ENCODE results near the gene RXRA. TPM values are rescaled to one million over a fixed set of nuclear protein-coding genes. Genes with fewer than 3 reads are reported as not detected.

The RXRA gene
- total and polyA plus RNA-seq, 4 donors: 41.5 to 116 (median 74.1) TPM

DNA sequence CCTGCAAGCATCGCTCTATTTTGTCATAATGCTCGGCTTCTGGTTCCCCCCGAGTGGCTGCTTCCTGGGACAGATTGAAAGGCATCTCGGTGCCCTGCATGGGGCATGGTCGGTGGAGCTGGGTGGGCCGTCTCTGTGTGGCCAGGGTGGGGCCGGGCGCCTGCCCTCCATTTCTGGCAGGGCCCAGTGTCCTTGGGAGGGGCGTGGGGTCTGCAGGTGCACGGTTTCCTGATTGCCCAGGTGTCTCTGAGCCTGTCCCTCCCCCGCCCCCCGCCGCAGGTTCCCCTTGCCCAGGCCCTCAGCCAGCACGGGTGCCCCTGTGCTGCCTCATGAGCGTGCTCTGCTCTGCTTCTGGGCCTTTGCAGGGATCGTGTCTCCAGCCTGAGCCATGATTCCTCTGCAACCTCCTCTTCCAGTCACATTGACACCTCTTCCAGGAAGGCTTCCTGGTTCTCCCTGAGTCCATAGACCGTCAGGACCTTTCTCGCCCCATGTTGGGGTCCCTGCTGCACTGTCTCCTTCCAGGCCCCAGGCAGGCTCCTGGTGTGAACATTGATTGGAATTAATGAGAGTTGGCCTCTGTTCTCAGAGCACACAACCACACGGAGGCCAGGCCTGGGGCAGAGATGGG, 90.2 kb downstream of the RXRA start:
- H3K36me3 ChIP-seq (ENCODE audit: control insufficient read depth in 4 of 4, insufficient read depth in 3 of 4, low read depth in 1 of 4, low read length in 3 of 4): peaks cover 18 to 50% (median 35%) of the 10 kb centered on the region in 4 donors
- H3K4me1 ChIP-seq (ENCODE audit: control insufficient read depth in 4 of 4, insufficient read depth in 4 of 4, low read length in 3 of 4): peaks cover 14 to 96% (median 71%) of the 10 kb centered on the region in 4 donors
- WGBS: 80% methylated on average over 19 of the region's 19 CpGs

DNA sequence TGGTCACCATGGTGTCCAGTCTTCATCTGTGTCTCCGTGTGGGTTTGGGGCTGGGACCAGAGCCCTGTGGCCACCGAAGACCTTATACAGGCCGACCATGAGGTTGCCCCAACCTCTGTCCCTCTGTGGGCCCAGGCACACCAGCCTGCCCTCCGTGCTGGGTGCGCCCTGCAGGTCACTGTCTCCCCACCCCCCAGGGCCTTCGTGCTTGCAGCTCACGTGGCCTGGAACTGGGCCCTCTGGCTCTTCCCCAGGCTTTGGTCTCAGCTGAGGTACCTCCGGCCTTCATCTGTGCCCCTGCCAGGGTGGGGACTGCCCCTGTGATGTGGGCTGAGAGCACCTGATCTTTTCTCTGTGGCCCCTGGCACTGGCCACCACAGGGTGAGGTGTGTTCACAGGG, 92.1 kb downstream of the RXRA start:
- Histone ChIP-seq H3K4me1 (ENCODE audit: control insufficient read depth in 4 of 4, insufficient read depth in 4 of 4, low read length in 3 of 4) (peaks cover 7 to 92% (median 64%) of the 10 kb centered on the region in 4 donors), H3K9me3 (ENCODE audit: control insufficient read depth in 4 of 4, low read length in 3 of 4) (no peaks in the 10 kb centered on the region), H3K36me3 (ENCODE audit: control insufficient read depth in 4 of 4, insufficient read depth in 3 of 4, low read depth in 1 of 4, low read length in 3 of 4) (peaks cover 20 to 50% (median 36%) of the 10 kb centered on the region in 4 donors), H3K27ac (ENCODE audit: low read depth in 1 of 2, low read length in 2 of 2) (peak overlapping the region; percentile 44 to 72), H3K4me3 (ENCODE audit: low read depth in 1 of 3, low read length in 3 of 3) (no peak overlapping the region), H3K27me3 (ENCODE audit: control insufficient read depth in 4 of 4, insufficient read depth in 4 of 4, low read length in 3 of 4) (no peaks in the 10 kb centered on the region), H3K9ac (ENCODE audit: low read depth in 1 of 2, low read length in 2 of 2) (no peak overlapping the region)
- no peak for DNase-seq (ENCODE audit: low spot score)
- 29% methylated on average over 8 of the region's 8 CpGs for WGBS
- TF ChIP-seq NR2F2 (IDR thresholded peaks at IDR 0.05): peak; percentile 29
- TF ChIP-seq GABPA (IDR thresholded peaks at IDR 0.05 in 1 of 2, conservative IDR thresholded peaks at IDR 0.05 in 1 of 2): peak in 1 of 2 donors; percentile 32
- peak; percentile 53 to 54 for TF ChIP-seq RAD21 (IDR thresholded peaks at IDR 0.05)
- no peak for TF ChIP-seq YY1 (IDR thresholded peaks at IDR 0.05)
- TF ChIP-seq SP1 (IDR thresholded peaks at IDR 0.05): peak; percentile 53
- TF ChIP-seq, protein P1, sequence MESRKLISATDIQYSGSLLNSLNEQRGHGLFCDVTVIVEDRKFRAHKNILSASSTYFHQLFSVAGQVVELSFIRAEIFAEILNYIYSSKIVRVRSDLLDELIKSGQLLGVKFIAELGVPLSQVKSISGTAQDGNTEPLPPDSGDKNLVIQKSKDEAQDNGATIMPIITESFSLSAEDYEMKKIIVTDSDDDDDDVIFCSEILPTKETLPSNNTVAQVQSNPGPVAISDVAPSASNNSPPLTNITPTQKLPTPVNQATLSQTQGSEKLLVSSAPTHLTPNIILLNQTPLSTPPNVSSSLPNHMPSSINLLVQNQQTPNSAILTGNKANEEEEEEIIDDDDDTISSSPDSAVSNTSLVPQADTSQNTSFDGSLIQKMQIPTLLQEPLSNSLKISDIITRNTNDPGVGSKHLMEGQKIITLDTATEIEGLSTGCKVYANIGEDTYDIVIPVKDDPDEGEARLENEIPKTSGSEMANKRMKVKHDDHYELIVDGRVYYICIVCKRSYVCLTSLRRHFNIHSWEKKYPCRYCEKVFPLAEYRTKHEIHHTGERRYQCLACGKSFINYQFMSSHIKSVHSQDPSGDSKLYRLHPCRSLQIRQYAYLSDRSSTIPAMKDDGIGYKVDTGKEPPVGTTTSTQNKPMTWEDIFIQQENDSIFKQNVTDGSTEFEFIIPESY (IDR thresholded peaks at IDR 0.05): no peak
- no peak for TF ChIP-seq EGR1 (IDR thresholded peaks at IDR 0.05; ENCODE audit: low read depth in 2 of 2)
- TF ChIP-seq FOXA1 (IDR thresholded peaks at IDR 0.05): no peak
- TF ChIP-seq, protein P2, sequence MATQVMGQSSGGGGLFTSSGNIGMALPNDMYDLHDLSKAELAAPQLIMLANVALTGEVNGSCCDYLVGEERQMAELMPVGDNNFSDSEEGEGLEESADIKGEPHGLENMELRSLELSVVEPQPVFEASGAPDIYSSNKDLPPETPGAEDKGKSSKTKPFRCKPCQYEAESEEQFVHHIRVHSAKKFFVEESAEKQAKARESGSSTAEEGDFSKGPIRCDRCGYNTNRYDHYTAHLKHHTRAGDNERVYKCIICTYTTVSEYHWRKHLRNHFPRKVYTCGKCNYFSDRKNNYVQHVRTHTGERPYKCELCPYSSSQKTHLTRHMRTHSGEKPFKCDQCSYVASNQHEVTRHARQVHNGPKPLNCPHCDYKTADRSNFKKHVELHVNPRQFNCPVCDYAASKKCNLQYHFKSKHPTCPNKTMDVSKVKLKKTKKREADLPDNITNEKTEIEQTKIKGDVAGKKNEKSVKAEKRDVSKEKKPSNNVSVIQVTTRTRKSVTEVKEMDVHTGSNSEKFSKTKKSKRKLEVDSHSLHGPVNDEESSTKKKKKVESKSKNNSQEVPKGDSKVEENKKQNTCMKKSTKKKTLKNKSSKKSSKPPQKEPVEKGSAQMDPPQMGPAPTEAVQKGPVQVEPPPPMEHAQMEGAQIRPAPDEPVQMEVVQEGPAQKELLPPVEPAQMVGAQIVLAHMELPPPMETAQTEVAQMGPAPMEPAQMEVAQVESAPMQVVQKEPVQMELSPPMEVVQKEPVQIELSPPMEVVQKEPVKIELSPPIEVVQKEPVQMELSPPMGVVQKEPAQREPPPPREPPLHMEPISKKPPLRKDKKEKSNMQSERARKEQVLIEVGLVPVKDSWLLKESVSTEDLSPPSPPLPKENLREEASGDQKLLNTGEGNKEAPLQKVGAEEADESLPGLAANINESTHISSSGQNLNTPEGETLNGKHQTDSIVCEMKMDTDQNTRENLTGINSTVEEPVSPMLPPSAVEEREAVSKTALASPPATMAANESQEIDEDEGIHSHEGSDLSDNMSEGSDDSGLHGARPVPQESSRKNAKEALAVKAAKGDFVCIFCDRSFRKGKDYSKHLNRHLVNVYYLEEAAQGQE (IDR thresholded peaks at IDR 0.05): no peak
- peak; percentile 65 to 80 for TF ChIP-seq HNF4A (conservative IDR thresholded peaks at IDR 0.05)
- TF ChIP-seq, protein P3, sequence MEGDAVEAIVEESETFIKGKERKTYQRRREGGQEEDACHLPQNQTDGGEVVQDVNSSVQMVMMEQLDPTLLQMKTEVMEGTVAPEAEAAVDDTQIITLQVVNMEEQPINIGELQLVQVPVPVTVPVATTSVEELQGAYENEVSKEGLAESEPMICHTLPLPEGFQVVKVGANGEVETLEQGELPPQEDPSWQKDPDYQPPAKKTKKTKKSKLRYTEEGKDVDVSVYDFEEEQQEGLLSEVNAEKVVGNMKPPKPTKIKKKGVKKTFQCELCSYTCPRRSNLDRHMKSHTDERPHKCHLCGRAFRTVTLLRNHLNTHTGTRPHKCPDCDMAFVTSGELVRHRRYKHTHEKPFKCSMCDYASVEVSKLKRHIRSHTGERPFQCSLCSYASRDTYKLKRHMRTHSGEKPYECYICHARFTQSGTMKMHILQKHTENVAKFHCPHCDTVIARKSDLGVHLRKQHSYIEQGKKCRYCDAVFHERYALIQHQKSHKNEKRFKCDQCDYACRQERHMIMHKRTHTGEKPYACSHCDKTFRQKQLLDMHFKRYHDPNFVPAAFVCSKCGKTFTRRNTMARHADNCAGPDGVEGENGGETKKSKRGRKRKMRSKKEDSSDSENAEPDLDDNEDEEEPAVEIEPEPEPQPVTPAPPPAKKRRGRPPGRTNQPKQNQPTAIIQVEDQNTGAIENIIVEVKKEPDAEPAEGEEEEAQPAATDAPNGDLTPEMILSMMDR (IDR thresholded peaks at IDR 0.05; ENCODE audit: low read depth, low read length, missing input control): no peak
- no peak for TF ChIP-seq FOXA2 (IDR thresholded peaks at IDR 0.05)
- no peak for TF ChIP-seq HNF4G (IDR thresholded peaks at IDR 0.05)
- no peak for TF ChIP-seq JUND (IDR thresholded peaks at IDR 0.05)
- TF ChIP-seq, protein P4, sequence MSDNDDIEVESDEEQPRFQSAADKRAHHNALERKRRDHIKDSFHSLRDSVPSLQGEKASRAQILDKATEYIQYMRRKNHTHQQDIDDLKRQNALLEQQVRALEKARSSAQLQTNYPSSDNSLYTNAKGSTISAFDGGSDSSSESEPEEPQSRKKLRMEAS (IDR thresholded peaks at IDR 0.05): peak; percentile 87
- TF ChIP-seq RXRA (IDR thresholded peaks at IDR 0.05): peak; percentile 87 to 93
- TF ChIP-seq, protein P5, sequence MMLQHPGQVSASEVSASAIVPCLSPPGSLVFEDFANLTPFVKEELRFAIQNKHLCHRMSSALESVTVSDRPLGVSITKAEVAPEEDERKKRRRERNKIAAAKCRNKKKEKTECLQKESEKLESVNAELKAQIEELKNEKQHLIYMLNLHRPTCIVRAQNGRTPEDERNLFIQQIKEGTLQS (IDR thresholded peaks at IDR 0.05): no peak
- no peak for TF ChIP-seq TAF1 (conservative IDR thresholded peaks at IDR 0.05)

More for the DNA sequence above, 90.2 kb downstream of the RXRA start:
- no peak for DNase-seq (ENCODE audit: low spot score)
- TF ChIP-seq RAD21 (IDR thresholded peaks at IDR 0.05): no peak
- Histone ChIP-seq H3K4me3 (ENCODE audit: low read depth in 1 of 3, low read length in 3 of 3) (no peak overlapping the region), H3K27ac (ENCODE audit: low read depth in 1 of 2, low read length in 2 of 2) (no peak overlapping the region), H3K27me3 (ENCODE audit: control insufficient read depth in 4 of 4, insufficient read depth in 4 of 4, low read length in 3 of 4) (no peaks in the 10 kb centered on the region), H3K9ac (ENCODE audit: low read depth in 1 of 2, low read length in 2 of 2) (no peak overlapping the region), H3K9me3 (ENCODE audit: control insufficient read depth in 4 of 4, low read length in 3 of 4) (no peaks in the 10 kb centered on the region)
